ENCODE data around the gene RAD18.

The RAD18 gene

GRCh38 chr3:8984526-8984925 lies 21.3 kb upstream of the RAD18 start:
- no peak for DNase-seq

GRCh38 chr3:8984081-8984480 lies 20.8 kb upstream of the RAD18 start:
- DNase-seq: no peak

GRCh38 chr3:8983591-8983990 lies 20.3 kb upstream of the RAD18 start:
- no peak for DNase-seq

- DNase-seq: no peak
These were observed 19.8 kb upstream of the RAD18 start for GRCh38 chr3:8983026-8983425.

- DNase-seq: peak; percentile 57
These were observed 19.2 kb upstream of the RAD18 start for GRCh38 chr3:8982509-8982908.

- no peak for DNase-seq
These were observed 18.4 kb upstream of the RAD18 start for GRCh38 chr3:8981700-8982099.

- DNase-seq: no peak
These were observed 18.0 kb upstream of the RAD18 start for GRCh38 chr3:8981296-8981695.

GRCh38 chr3:8980756-8981257 lies 17.5 kb upstream of the RAD18 start:
- no peak for DNase-seq

GRCh38 chr3:8979262-8979661 lies 16.0 kb upstream of the RAD18 start:
- no peak for DNase-seq

- DNase-seq: no peak
These were observed 15.3 kb upstream of the RAD18 start for GRCh38 chr3:8978551-8978950.

- no peak for DNase-seq
These were observed 13.4 kb upstream of the RAD18 start for GRCh38 chr3:8976540-8977182.

- no peak for DNase-seq
These were observed 12.1 kb upstream of the RAD18 start for GRCh38 chr3:8975081-8976020.

- DNase-seq: no peak
These were observed 11.2 kb upstream of the RAD18 start for GRCh38 chr3:8974458-8974857.

- peak; percentile 91 for DNase-seq
These were observed 9.4 kb upstream of the RAD18 start for GRCh38 chr3:8972639-8973038.

- peak; percentile 89 for DNase-seq
These were observed 7.8 kb upstream of the RAD18 start for GRCh38 chr3:8970971-8971589.

GRCh38 chr3:8969241-8969640 lies 6.0 kb upstream of the RAD18 start:
- DNase-seq: no peak

- no peak for DNase-seq
These were observed 5.2 kb upstream of the RAD18 start for GRCh38 chr3:8968375-8968882.

GRCh38 chr3:8967553-8967952 lies 4.3 kb upstream of the RAD18 start:
- no peak for DNase-seq

- no peak for DNase-seq
These were observed 3.6 kb upstream of the RAD18 start for GRCh38 chr3:8966820-8967348.

- DNase-seq: no peak
These were observed 3.0 kb upstream of the RAD18 start for GRCh38 chr3:8966150-8966819.

- DNase-seq: no peak
These were observed 1.4 kb upstream of the RAD18 start for GRCh38 chr3:8964436-8965370.

Data from OCI-M1 (cell line).